PFSK-1 (cell line): Measurements from ENCODE around the gene HDHD3.

Source experiments
- FOXP2 ChIP-seq: optimal IDR thresholded peaks from 2 replicates; pipeline ENCODE3; 2011; ENCODE audit warnings: borderline replicate concordance, control low read depth, inconsistent platforms; ENCODE audit not compliant: insufficient read depth; ENCODE audit errors: extremely low read length, extremely low read depth
- POLR2AphosphoS5 ChIP-seq: IDR thresholded peaks from 2 replicates; pipeline ENCODE4 v1.6.1; 2012; ENCODE audit warnings: low read depth, mild to moderate bottlenecking, control low read depth, low read length, moderate library complexity
- SIN3A ChIP-seq: IDR thresholded peaks from 2 replicates; pipeline ENCODE4 v1.6.1; 2012; ENCODE audit warnings: mild to moderate bottlenecking, low read length, moderate library complexity, borderline replicate concordance; ENCODE audit not compliant: insufficient read depth
- TAF1 ChIP-seq: IDR thresholded peaks from 2 replicates; pipeline ENCODE4 v1.6.1; 2012; ENCODE audit warnings: low read length, control low read depth, borderline replicate concordance; ENCODE audit not compliant: insufficient read depth
- TF ChIP-seq, protein P1 (sequence below), 2 experiments: IDR thresholded peaks; 2 replicates each; pipeline versions ENCODE4 v1.6.1 to v1.8.0; 2011 to 2012; ENCODE audit warnings: low read depth in 2 of 2, low read length in 2 of 2, control low read depth in 1 of 2, inconsistent platforms in 1 of 2, mild to moderate bottlenecking in 1 of 2, moderate library complexity in 1 of 2; ENCODE audit not compliant: insufficient read depth in 1 of 2

Gene HDHD3

DNA sequence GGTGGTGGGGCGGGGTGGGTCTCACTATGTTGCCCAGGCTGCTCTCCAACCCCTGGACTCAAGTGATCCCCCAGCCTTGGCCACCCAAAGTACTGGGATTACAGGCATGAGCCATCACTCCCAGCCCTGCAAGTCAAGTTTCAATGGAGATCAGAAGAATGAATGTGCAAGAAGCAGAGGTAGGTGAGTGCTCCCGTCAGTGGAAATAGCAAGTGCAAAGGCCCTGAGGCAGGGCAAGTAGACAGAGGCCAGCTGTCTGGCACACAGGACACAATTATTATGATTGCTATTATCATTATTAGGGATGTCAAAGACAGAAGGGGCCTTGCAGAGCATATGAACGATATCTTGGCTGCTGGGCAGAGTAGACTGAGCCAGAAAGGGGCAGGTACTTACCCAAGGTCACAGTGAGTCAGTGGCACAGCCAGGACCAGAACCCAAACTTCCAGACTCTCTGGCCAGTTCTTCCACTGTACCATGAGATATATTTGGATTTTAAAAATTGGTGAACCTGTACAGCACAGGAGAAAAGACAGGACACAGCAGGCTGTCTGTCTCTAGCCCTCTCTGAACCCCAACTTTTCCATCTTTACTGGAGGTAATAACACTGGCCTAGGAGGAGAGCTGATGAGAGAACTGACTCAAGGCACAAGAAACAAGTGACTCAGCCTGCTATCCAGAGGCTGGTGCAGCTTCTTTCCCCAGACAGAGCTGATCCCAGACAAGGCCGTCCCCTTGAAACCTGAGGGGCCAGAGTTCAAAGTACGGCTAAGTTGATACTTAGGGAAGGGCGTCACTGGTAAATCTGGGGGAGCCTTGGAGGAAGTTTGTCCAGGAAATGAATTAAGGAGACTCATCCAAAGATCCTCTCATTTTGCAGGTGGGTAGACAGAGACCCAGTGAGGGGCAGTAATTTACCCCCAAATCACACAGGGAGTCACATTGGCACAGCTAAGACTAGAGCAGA, 1.4 kb downstream of the HDHD3 start:
- TF ChIP-seq TAF1 (no peak), POLR2AphosphoS5 (no peak), SIN3A (no peak), FOXP2 (no peak)
- TF ChIP-seq, protein P1, sequence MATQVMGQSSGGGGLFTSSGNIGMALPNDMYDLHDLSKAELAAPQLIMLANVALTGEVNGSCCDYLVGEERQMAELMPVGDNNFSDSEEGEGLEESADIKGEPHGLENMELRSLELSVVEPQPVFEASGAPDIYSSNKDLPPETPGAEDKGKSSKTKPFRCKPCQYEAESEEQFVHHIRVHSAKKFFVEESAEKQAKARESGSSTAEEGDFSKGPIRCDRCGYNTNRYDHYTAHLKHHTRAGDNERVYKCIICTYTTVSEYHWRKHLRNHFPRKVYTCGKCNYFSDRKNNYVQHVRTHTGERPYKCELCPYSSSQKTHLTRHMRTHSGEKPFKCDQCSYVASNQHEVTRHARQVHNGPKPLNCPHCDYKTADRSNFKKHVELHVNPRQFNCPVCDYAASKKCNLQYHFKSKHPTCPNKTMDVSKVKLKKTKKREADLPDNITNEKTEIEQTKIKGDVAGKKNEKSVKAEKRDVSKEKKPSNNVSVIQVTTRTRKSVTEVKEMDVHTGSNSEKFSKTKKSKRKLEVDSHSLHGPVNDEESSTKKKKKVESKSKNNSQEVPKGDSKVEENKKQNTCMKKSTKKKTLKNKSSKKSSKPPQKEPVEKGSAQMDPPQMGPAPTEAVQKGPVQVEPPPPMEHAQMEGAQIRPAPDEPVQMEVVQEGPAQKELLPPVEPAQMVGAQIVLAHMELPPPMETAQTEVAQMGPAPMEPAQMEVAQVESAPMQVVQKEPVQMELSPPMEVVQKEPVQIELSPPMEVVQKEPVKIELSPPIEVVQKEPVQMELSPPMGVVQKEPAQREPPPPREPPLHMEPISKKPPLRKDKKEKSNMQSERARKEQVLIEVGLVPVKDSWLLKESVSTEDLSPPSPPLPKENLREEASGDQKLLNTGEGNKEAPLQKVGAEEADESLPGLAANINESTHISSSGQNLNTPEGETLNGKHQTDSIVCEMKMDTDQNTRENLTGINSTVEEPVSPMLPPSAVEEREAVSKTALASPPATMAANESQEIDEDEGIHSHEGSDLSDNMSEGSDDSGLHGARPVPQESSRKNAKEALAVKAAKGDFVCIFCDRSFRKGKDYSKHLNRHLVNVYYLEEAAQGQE (IDR thresholded peaks at IDR 0.05; ENCODE audit: insufficient read depth in 1 of 2, low read depth in 2 of 2, low read length in 2 of 2) = no peak

DNA sequence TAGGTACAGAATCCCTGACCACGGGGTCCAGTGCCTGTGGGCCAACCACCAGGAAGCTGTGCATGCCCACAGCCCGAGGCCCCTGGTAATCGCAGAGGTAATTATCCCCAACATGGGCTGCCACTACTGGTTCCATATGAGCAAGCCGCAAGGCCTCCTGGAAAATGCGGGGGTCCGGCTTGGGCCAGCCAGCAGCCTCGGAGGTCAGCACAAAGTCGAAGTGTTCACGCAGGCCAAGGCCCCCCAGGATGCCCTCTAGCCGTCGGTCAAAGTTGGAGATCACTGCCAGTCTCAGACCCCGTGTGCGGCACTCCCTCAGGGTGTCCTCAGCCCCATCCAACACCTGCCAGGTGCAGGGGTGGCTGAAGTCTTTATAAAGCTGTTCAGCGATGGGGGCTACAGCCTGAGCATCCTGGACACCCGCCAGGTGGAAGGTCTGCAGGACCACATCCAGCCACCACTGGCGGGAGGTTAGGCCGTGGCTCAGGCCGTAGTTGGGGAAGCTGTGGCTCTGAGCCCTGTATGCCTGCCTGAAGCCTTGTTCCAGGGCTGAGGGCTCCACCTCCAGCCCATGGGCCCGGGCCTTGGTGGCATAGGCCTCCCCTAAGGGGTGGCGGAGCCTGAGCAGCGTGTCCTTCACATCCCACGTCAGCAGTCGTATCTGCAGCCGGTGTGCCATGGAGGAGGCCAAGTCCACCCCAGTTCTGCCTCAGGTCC, 3.0 kb downstream of the HDHD3 start:
- TF ChIP-seq SIN3A (no peak), TAF1 (no peak), FOXP2 (no peak), POLR2AphosphoS5 (no peak)
- TF ChIP-seq, protein P1 (IDR thresholded peaks at IDR 0.05; ENCODE audit: insufficient read depth in 1 of 2, low read depth in 2 of 2, low read length in 2 of 2) = no peak

DNA sequence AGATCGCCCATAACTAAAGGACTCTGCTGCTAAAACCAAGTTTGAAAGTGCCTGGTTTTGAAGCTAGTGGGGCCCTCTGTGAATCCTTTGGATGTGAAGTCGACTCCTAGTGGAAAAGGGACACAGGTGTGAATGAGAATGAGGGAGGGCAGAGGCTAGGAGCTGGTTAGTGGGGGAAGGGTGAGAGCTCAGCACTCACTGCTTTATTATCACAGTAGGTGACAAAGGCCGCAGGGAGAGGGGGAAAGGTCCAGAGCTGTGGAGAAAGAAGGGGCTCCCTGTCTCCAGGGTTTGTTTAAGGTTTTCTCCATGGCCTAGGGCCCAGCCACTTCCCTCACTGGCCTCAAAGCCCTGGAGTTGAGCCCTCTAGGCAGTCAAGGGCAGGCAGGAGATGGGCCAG, 3.5 kb downstream of the HDHD3 start:
- TF ChIP-seq FOXP2 = no peak
- TF ChIP-seq SIN3A = no peak
- TF ChIP-seq, protein P1 (IDR thresholded peaks at IDR 0.05; ENCODE audit: insufficient read depth in 1 of 2, low read depth in 2 of 2, low read length in 2 of 2) = no peak
- TF ChIP-seq POLR2AphosphoS5 = no peak
- TF ChIP-seq TAF1 = no peak

DNA sequence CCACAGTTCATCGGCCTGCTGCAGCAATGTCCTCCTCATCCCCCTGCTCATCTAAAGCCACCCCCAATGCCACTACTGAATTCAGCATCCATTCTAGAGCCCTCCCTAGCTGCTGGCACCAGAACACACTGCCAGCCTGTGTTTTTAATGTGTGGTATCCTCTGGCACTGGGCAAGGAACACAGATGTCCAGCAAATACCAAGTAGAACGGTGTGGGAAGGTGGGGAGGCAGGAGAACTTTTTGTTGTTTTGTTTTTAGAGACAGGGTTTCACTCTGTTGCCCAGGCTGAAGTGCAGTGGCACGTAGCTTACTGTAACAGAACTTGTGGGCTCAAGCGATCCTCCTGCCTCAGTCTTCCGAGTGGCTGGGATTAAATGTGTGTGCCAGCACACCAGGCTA, 4.7 kb downstream of the HDHD3 start:
- TF ChIP-seq SIN3A (no peak), TAF1 (no peak), POLR2AphosphoS5 (no peak), FOXP2 (no peak)
- TF ChIP-seq, protein P1 (IDR thresholded peaks at IDR 0.05; ENCODE audit: insufficient read depth in 1 of 2, low read depth in 2 of 2, low read length in 2 of 2) = no peak
